NCI-H146 treated with DMSO at 0.1 percent for 48 hours (cell line): Measurements from ENCODE around the gene AUTS2.
A peak's percentile ranks its signal among the peaks of the same experiment; 100 is the strongest.

ENCODE experiments used
- DNase-seq: peaks from one replicate; lab custom pipeline; 2025; ENCODE audit not compliant: unreplicated experiment; lab: John Stamatoyannopoulos, UW

The AUTS2 gene

DNA sequence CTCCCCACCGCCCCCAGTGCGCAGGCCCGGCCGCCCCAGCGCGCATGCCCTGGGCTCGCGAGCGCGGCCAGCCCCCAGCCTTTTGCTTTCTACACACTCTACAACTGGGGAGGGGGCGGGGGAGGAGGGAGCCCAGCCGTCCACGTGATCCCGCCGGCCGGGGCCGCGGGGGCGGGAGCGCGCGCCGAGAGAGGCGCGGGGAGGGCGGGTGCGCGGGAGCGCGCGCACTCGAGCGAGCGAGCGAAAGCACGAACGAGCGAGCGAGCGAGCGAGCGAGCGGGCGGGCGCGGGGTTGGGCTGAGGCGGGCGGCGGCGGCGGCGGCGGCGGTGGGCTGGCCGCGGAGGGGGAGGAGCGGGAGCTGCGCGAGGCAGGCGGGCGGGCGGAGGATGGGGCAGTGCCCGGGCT, at the start of gene AUTS2:
TSS of gene AUTS2 (plus strand) at position 395 of the 406 bp plus-strand sequence. CDS start 1,179 bp downstream, outside the sequence.
- DNase-seq: peak; percentile 87

DNA sequence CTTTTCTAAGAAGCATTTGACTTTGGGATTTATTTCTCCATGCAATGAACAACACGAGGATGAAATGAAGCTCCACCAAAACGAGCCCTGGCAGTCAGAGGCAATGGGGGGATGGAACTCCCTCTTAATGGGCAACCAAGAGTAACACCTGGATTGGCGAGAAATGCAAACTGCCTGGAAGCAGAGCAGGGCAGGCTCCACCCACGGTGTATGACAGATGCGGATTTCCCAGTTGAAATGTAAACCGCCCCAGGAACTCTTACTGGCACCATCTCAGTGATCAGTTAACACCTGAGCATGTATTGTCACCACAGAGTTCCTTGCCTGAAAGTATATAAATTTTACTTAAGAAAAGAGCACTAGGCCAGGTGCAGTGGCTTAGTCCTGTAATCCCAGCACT, 47.3 kb upstream of the AUTS2 start:
- no peak for DNase-seq

DNA sequence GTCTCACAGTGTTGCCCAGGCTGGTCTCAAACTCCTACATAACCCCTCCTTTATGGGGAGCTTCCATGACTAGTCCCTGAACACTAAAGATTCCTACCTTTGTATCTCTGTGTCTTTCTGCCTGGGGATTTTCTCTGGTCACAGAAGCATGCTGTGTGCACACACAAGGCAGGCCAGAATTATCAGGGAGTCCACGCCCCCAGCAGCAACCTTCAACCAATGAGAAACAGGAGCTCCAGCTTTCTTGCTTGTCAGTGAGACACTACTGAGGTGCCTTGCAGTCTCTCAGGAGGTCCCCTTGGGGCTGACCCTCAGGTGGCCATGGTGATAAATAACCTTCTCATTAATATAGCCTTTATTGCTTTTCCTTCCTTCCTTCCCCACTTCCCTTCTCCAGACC, 45.1 kb upstream of the AUTS2 start:
- DNase-seq: no peak

GRCh38 chr7:69561266-69561960, 36.9 kb upstream of the AUTS2 start:
- no peak for DNase-seq

DNA sequence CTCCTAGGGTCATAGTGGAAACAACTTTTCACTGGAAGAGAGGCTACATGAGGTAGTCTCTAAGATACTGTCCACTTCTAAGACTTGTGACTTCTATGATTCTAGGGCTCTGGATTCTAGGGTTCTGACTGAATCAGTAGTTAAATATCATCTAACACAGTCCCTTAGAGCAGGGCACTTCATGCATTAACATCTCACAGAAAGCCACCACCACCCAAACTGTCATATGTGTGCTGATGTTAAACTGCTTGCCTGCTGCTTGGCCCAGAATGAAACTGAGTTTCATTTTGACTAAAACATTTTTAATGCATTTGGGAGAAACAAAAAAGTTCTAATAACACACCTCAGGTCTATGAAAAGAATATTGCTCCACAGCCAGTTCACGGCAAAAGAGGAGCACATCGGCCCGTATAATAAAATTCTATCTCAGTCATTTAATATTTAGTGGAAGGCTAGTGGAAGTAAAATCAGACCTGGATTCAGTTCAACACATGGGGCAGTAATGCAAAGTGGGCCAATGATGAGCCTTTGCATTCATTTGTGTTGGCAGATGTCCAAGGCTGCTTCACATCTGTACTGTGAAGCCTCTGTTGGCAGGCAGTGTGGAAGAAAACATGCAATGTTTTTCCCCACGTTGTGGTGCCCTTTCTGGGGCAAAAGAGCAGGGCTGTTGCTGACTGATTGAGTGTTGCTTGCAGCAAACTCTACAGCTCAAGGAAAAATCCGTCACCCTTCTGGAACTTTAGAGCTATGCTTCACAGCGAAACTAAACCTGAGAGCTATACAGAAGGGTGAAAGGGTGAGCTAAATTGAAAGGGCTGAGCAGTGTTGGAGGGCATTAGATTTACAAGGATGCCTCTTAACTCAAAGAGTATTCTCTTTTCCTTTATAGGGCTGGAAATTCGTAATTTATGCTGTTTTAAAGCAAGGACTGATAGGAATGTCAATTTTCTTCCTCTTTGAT, 33.5 kb upstream of the AUTS2 start:
- no peak for DNase-seq

DNA sequence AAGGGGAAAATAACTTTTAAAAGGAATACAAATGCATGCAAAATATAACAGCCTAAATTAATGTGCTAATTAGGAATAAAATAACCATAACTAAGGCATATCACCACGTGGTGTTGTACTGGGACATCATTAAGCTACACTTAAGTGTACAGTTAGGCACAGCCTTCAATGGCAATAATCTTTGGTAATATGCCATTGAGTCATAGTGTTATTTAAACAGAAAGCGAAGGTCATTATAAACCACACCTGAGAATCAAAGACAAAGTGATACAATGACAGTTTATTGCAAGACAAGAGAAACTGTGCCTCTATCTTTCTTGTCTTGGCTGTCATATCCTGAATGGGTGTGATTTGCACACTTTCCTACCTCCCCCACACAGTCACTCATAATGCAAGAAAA, 30.5 kb upstream of the AUTS2 start:
- DNase-seq: no peak

DNA sequence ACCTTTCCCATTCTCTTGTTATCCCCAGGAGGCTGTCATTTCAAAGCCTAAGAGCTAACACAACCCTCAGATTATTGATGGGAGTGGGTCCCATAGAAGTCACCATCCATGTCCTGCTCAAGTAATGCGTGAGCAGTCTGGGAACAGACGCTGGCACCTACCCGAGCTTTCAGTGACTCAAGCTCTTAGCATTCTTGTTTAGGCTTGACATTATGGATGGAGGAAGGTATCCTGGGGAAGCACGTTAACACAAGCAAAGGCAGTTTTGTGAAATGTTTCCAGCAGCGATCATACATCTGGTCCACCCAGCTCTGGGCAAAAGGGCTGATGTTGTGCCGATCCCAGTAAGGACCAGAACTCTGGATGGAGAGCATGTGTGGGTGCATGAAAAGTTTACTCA, 30.0 kb upstream of the AUTS2 start:
- no peak for DNase-seq

DNA sequence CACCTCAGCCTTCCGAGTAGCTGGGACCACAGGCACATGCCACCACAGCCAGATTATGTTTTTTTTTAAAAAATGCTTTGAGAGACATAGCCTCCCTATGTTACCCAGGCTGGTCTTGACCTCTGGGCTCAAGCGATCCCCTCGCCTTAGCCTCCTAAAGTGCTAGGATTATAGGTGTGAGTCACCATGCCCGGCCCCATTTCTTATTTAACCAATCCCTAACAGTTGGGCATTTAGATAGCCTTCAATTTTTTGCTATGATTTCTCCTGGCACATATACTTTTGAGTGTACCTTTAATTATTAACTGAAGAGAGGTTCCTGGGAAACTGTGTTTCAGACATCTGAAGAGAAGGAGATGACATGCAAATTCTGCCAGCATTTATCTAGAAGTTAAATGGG, 22.6 kb upstream of the AUTS2 start:
- DNase-seq: no peak

- DNase-seq: no peak
Measured at GRCh38 chr7:69577221-69577620, 21.1 kb upstream of the AUTS2 start.

DNA sequence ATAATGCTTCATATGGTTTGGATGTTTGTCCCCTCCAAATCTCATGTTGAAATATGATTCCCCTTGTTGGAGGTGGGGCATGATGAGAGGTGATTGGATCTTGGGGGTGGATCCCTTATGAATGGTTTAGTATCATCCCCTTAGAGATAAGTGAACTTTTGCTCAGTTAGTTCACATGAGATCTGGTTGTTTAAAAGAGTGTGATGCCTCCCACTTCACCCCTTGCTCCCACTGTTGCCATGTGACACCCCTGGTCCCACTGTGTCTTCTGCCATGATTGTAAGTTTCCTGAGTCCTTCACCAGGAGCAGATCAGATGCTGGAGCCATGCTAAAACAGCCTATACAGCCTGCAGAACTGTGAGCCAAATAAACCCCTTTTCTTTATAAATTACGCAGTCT, 13.1 kb upstream of the AUTS2 start:
- no peak for DNase-seq

DNA sequence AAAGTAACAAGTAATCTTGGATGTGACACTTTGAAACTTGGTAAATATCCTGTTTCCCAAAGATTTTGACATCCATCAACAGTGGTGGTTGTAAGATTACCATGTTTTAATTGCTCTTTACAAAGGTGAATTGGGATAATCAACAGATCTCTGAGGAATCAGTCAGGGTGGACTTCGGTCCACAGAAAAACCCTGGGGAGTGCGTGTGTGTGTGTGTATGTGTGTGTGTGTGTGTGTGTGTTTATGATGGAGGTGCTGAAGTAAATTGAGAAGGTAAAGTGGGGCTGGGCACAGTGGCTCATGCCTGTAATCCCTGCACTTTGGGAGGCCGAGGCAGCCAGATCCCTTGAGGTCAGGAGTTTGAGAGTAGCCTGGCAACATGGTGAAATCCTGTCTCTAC, 12.0 kb upstream of the AUTS2 start:
- no peak for DNase-seq

GRCh38 chr7:69588773-69589172, 9.5 kb upstream of the AUTS2 start:
- no peak for DNase-seq

GRCh38 chr7:69591805-69592204, 6.5 kb upstream of the AUTS2 start:
- DNase-seq: no peak

GRCh38 chr7:69593511-69593910, 4.8 kb upstream of the AUTS2 start:
- no peak for DNase-seq

DNA sequence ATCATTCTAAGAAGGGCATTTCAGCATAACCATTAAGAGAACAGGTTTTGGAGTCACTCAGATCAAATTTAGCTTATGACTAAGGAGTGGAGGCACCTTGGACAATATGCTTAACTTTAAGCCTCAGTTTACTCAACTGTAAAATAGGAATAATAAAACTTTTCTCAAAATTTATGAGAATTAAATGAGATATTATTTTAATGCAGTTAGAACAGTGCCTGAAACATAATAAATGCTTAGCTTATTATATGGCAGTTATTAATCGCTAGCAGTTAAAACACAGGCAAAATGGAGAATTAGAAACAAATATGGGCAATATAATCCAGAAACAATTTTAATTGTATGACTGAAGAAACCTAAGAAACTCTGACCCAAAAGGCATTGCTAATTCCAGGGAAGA, 2.9 kb upstream of the AUTS2 start:
- DNase-seq: no peak

DNA sequence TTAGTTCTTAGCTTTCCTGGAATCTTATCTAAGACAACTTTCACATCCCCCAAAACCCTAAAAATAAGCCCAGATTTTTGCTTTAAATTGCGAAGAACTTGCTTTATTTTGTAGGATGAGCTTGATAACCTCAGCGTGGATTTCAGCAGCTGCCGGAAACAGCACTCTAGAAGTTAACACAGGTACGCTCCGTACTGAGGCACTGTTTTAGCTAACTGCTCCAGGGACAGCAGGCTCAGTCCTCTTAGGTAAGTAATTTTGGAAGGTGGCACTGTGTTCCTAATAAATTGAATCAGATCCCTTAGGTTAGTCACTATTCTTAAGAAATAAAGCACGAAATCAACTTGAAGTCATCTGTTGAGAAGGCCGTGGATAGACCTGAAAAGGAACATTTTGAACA, 2.2 kb upstream of the AUTS2 start:
- DNase-seq: no peak

GRCh38 chr7:69596723-69597277, 1.5 kb upstream of the AUTS2 start:
- DNase-seq: no peak

- no peak for DNase-seq
Measured at GRCh38 chr7:69597278-69598076, 798 bp upstream of the AUTS2 start.

GRCh38 chr7:69598487-69599285, 411 bp downstream of the AUTS2 start:
- no peak for DNase-seq

DNA sequence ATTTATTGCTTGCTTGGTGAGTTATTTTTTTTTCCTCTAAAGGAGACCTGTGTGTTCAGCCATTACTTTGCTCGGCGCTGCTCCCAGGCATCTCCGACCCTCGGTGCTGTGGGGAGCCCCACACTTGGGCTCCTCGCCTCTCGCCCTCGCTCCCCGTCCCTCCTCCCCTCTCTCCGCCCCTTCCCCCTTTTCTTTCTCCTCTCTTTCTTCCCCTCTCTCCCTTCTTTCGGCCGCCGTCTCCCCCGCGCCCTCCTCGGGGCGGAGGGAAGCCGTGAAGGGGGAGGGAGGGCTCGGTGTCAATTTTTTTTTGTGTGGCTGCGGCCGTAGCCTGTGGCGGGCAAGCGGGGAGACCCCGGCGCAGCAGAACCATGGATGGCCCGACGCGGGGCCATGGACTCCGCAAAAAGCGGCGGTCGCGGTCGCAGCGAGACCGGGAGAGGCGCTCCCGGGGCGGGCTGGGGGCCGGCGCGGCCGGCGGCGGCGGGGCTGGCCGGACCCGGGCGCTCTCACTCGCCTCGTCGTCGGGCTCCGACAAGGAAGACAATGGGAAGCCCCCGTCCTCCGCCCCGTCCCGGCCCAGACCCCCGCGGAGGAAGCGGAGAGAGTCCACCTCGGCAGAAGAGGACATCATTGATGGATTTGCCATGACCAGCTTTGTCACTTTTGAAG, 1.1 kb downstream of the AUTS2 start:
- DNase-seq: no peak
